Measurements from ENCODE around the gene CYP3A5. TPM values are rescaled to one million over a fixed set of nuclear protein-coding genes. Genes with fewer than 3 reads are reported as not detected.
"Not testable (repeated sequence)": the region's sequence is repeated elsewhere in the genome, so short reads cannot be mapped to it uniquely, and the experiment has no call there.

CYP3A5 gene
- polyA plus RNA-seq, 1 donor = 0.71 TPM

GRCh38 chr7:99685871-99686608, 6.2 kb upstream of the CYP3A5 start:
- DNase-seq (ENCODE audit: low read depth) = not testable (repeated sequence)

DNA sequence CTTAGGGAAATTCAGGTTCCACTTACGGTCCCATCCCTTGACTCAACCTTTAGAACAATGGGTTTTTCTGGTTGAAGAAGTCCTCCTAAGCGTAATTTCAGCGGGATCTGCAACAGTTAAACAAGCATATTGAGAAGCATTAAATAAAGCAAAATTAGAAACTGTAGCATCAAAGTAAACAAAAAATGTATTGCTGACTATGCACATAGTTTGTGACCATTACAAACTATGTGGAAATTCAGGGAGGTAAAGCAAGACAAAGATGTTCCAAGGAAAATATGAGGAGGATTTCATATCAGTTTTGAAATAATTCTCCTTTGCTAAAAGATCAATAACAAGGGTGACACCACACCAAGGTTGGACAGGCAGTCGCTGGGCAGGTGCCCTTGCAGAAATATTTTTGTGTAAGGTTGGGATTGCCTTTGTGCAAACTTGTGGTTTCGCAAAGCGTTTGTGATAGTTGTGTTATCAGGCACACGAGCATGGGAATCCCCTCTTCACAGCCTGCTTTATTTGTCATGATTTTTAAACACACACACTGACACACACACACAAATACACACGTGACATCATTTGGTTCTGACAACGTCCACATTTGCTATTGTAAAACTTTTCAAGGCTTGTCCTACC, 5.4 kb upstream of the CYP3A5 start:
- DNase-seq (ENCODE audit: low read depth) = no peak

DNA sequence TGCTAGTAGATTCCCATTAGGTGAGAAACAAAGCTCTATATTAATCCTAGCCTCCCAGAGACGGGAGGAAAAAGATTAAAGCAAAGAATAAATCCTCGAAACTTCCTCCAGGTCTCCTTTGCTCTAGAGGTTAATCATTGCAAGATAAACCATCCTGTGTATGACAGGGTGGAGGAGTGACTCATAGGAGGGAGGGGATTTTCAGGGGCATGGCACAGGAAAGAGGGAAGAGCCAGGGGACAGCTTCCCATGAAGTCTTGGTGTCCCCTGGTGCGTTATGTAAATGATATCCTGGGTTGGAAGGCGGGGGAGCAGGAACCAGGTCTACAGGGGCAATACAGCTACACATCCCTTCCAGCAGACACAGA, 780 bp downstream of the CYP3A5 start:
- DNase-seq (ENCODE audit: low read depth) = no peak

- DNase-seq (ENCODE audit: low read depth) = no peak
Measured at GRCh38 chr7:99677648-99678045, 2.1 kb downstream of the CYP3A5 start.

DNA sequence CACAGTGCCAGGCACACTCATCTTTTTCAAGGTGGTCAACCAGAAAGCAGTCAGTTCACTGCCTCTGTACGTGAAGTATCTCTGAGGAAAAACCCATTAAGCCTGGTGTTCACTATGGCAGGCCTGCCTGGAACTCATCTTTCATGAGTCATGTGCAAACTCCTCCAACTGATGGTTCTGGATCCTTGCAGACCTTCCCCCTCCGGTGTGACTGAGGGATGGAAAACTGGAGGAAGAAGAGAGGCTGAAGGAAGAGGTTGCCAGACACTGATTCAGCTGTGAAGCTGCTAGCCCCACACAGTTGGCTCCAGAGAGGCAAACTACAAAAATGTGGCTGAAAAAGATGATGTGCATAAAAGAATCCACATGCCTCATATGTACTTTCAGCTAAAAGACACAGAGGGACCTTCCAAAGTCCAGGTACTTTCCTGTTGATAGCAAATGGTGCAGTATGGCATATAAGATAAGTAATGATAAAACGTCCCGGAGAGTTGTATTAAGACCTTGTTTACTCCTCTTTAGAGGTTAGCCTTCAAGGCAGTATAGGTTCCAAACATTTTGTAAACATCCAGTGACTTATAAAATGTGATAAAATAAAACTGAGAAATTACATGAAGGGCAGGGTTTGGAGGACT, 2.7 kb downstream of the CYP3A5 start:
- no peak for DNase-seq (ENCODE audit: low read depth)

DNA sequence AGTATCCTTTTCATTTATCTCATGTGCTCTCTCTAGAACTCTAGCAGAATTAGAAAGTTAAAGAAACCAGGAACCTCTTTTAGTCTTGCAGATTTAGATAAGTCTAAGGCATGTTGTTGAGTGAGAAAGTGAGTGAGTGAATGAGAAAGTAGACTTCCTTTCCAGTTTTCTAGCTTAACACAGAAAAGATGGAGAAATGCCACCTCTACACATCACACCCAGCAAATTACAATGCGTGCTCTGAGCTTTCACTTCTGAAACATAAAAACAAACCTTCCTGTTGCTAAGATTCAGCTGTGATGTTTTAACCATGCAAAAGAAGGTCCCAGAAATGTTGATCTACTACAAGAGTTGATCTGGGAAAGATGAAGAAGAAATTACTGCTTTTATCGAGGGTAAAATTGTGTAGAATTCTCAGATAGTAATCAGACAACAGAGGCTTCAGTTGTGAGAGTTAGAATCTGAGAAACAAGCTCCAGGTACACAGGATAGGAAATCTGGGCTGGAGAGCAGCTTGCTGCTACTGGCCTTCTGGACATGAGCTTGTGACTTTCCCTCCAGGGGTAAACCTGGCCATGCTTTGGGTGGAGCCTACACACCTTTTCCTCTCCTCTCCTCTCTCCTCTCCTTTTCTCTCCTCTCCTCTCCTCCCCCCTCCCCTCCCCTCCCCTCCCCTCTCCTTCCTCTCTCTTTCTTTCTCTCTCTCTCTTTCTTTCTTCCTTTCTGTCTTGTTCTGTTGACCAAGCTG, 4.6 kb downstream of the CYP3A5 start:
- no peak for DNase-seq (ENCODE audit: low read depth)

DNA sequence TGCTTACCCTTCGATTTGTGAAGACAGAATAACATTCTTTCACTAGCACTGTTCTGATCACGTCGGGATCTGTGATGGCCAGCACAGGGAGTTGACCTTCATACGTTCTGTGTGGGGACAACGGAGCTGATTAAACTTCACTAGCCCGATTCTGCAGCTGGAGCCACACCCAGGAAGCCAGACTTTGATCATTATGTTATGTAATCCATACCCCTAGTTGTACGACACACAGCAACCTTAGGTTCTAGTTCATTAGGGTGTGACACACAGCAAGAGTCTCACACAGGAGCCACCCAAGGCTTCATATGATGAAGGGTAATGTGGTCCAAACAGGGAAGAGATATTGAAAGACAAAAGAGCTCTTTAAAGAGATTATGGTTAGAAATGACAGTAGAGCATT, 7.2 kb downstream of the CYP3A5 start:
- no peak for DNase-seq (ENCODE audit: low read depth)

GRCh38 chr7:99669782-99670181, 10.0 kb downstream of the CYP3A5 start:
- no peak for DNase-seq (ENCODE audit: low read depth)

DNA sequence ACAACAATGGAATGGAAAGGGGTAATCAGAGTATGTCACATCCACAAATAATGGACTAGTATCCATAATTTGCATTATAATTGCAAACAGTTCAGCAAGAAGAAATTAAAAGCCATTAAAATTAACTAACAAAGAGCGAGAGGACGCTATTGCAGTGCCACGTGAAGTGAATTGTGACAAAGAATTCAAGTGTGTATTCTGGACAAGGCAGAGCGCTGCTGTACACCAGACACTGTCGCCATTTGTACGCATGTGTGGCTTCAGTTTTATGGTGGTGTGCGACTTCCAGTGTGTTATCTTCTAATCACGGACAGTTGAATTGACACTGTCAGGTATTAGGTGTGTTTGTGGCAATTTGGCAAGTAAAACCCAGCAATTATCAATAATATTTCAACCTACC, 11.3 kb downstream of the CYP3A5 start:
- no peak for DNase-seq (ENCODE audit: low read depth)

DNA sequence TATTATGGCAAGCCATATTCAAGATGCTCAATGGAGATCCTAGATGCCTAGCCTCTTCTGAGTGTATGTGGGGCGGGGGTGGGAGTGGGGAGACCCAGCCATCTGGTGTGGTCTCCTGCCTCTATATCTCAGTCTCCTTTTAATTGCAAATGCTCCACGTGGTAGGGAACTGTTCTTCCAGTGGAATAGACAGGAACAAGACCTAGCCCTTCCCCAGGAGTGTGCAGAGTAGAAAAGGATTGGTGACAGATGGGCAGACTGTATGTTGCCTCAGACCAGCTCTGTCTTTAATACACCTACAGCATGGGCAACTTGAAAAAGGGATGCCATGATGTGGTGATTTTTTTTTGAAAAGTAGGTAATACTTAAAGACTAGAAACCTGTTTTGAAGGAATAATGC, 12.6 kb downstream of the CYP3A5 start:
- no peak for DNase-seq (ENCODE audit: low read depth)

- DNase-seq (ENCODE audit: low read depth) = no peak
Measured at GRCh38 chr7:99666013-99666395, 13.8 kb downstream of the CYP3A5 start.

- no peak for DNase-seq (ENCODE audit: low read depth)
Measured at GRCh38 chr7:99665312-99666012, 14.3 kb downstream of the CYP3A5 start.

GRCh38 chr7:99657879-99658278, 21.9 kb downstream of the CYP3A5 start:
- not testable (repeated sequence) for DNase-seq (ENCODE audit: low read depth)

GRCh38 chr7:99654626-99655025, 25.2 kb downstream of the CYP3A5 start:
- not testable (repeated sequence) for DNase-seq (ENCODE audit: low read depth)

GRCh38 chr7:99653754-99654153, 26.0 kb downstream of the CYP3A5 start:
- no peak for DNase-seq (ENCODE audit: low read depth)

- not testable (repeated sequence) for DNase-seq (ENCODE audit: low read depth)
Measured at GRCh38 chr7:99653269-99653668, 26.5 kb downstream of the CYP3A5 start.

- DNase-seq (ENCODE audit: low read depth) = no peak
Measured at GRCh38 chr7:99652671-99653070, 27.1 kb downstream of the CYP3A5 start.

DNA sequence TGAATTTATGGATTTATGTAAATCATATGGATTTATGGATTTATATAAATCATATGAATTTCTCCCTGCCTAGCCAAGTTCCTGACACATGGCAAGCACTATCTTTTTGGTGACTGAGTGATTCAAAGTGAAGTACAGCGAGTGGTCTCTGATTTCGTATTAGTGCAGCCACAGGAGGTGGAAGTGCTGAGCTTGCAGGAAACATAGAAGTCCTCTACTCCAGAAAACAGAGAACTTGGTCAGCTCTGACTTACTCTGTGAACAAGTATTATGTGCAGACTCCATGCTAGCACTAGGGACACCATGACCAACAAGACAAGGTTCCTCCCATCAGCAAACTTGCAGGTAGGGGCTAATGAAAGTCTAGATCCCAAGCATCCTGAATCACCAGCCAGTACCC, 28.5 kb downstream of the CYP3A5 start:
- no peak for DNase-seq (ENCODE audit: low read depth)

DNA sequence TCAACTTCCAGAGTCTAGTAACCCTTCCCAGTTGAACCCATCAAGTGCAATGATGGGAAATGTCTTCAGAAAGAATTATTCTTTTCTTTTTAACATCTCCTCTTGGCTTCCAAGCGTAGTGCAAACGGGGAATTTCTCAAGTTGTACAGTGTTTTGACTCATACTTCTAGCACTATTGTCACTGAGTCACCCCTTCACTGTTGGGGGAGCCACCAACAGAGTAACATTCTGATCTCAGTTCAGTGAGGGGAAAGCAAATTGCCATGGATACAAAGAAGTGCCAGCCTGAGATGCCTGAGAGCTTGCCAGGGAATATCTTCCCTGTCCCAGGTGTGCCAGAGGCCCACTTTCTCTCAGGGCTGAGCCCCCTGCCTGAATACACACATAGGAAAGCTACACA, 31.0 kb downstream of the CYP3A5 start:
- no peak for DNase-seq (ENCODE audit: low read depth)

GRCh38 chr7:99645590-99645989, 34.2 kb downstream of the CYP3A5 start:
- DNase-seq (ENCODE audit: low read depth) = no peak

DNA sequence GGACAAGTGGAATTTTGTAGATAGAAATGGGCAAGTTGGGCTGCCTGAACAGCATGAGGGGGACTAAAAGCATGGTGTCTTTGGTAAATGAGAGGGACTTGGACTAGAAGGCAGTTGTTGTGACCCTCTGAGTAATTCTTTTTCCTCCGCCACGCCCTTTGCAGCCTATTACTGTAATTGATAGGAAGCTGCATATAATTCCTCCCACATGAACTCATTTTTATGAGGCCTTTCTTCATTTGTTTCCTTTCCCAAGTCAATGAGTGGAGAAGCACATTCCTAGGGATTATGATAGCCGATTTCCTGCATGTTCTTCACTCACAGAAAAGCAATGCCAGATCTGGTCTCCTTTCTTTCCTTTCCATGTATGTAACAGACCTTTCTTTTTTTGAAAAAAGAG, 35.4 kb downstream of the CYP3A5 start:
- DNase-seq (ENCODE audit: low read depth) = no peak

DNA sequence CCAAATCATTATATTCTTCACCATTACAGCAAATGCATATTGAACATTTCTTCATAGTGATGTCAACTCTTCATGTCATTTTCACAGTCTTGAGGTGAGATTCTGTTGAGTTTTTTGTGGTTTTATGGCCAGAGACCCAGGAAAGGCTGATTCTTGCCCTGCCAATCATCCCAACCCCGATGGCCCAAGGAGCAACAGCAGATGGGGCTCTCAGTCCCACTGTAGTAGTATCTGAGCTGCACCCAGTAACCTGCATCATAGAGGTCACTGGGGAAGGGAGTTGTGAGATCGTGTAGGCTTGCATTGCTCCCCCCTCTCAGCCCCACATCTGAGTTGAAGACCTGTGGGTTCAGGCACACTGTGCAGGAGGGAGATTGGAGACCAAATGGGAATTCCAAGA, 36.3 kb downstream of the CYP3A5 start:
- no peak for DNase-seq (ENCODE audit: low read depth)

Data from forelimb muscle (tissue), 1 donor.